Fibroblast of mammary gland (primary cell): Measurements from ENCODE around the gene PDZRN4.

Experiments used
- DNase-seq: peaks from one replicate; pipeline ENCODE4 v3.0.0-alpha.2; 2010; ENCODE audit warnings: low read depth
- H3K4me3 ChIP-seq: 2 replicates; pipeline ENCODE4 v1.5.1; 2011; ENCODE audit warnings: low read depth, mild to moderate bottlenecking, low read length, moderate library complexity; ENCODE audit not compliant: control insufficient read depth
- CTCF ChIP-seq: conservative IDR thresholded peaks from 2 replicates; pipeline ENCODE4 v1.5.1; 2011; ENCODE audit warnings: low read depth, low read length, inconsistent platforms; ENCODE audit not compliant: control insufficient read depth, insufficient read depth

The PDZRN4 gene

GRCh38 chr12:41339784-41340183 lies 151.7 kb downstream of the PDZRN4 start:
- H3K4me3 ChIP-seq, result no peak overlapping the region
- DNase-seq, result no peak
- TF ChIP-seq CTCF, result no peak

GRCh38 chr12:41344776-41345470 lies 156.8 kb downstream of the PDZRN4 start:
- no peak overlapping the region for H3K4me3 ChIP-seq
- TF ChIP-seq CTCF, result no peak
- no peak for DNase-seq

- no peak for DNase-seq
- no peak for TF ChIP-seq CTCF
- no peak overlapping the region for H3K4me3 ChIP-seq
Measured at GRCh38 chr12:41348198-41348597, 160.1 kb downstream of the PDZRN4 start.

GRCh38 chr12:41356181-41356580 lies 168.1 kb downstream of the PDZRN4 start:
- DNase-seq, result no peak
- no peak for TF ChIP-seq CTCF
- no peak overlapping the region for H3K4me3 ChIP-seq

- no peak for TF ChIP-seq CTCF
- no peak overlapping the region for H3K4me3 ChIP-seq
- no peak for DNase-seq
Measured at GRCh38 chr12:41361738-41362137, 173.6 kb downstream of the PDZRN4 start.

- no peak overlapping the region for H3K4me3 ChIP-seq
- DNase-seq, result no peak
- no peak for TF ChIP-seq CTCF
Measured at GRCh38 chr12:41362510-41362909, 174.4 kb downstream of the PDZRN4 start.

GRCh38 chr12:41362931-41363330 lies 174.8 kb downstream of the PDZRN4 start:
- no peak for TF ChIP-seq CTCF
- no peak overlapping the region for H3K4me3 ChIP-seq
- DNase-seq, result no peak
